Vein endothelial cell (primary cell): ENCODE measurements around the gene ZNF683. TPM values are rescaled to one million over a fixed set of nuclear protein-coding genes. Genes with fewer than 3 reads are reported as not detected.

Experiments used
- total RNA-seq: library from RNA; depleted of rRNA; stranded (reverse); fragments of >200 nt; gene quantifications from 2 replicates; pipeline ENCODE4 v1.2.3, GENCODE V29; 2012

ZNF683 gene
- total RNA-seq: not detected in 2 replicates

DNA sequence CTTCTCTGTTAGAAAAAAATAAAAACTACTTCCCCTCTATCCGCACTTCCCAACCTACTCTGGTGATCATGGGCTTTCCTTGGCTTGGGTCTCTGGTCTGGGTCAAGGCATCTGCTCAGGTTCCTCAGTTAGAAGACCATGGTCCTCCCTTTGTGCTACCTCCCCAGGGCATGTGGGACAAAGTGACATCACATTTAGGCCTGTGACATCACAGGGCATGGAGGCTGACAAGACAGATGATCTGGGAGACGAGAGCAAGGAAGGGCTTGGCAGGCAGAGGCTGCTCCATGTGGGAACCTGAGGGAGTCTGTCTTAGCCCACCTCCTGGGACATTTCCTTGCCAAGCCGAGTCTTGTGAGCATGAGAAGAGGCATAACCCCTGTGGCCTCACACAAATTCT lies at the start of gene ZNF683:
TSS of gene ZNF683 (minus strand) at position 140 of the 400 bp plus-strand sequence. CDS start 4,179 bp downstream, outside the sequence.

DNA sequence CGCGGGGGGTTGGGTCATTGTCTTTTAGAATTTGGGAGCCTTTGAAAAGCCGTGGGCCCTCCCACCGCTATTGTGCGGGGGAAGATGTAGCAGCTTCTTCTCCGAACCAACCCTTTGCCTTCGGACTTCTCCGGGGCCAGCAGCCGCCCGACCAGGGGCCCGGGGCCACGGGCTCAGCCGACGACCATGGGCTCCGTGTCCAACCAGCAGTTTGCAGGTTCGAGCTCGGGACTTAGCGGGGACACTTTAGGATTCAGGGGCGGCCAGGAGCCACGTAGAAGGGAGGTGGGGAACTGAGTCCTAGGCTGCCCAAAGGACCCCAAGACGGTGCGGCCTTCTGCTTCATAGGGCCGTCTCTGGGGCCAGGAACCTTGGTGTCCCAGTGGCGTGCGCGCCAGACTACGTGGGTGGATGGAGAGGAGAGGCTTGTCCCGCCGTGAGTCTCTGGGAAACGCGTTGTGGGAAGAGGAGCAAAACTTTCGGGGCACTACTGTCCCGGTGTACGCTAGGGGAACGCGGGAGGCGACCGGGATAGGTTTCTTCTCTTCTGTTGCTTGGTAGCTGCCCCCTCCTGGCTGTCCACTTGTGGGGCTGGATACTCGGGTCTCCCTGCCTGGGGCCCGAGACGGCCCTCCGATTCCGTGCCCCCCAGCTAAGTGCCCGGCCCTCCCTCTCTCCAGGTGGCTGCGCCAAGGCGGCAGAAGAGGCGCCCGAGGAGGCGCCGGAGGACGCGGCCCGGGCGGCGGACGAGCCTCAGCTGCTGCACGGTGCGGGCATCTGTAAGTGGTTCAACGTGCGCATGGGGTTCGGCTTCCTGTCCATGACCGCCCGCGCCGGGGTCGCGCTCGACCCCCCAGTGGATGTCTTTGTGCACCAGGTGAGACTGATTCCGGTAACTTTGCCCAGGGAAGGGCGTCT lies 38.4 kb upstream of the ZNF683 start, which contains the start of gene LIN28A:
TSS of gene LIN28A (plus strand) at position 112 of the 918 bp plus-strand sequence. CDS start at position 187, 75 bp downstream.

GRCh38 chr1:26353976-26354820 lies 18.4 kb downstream of the ZNF683 start, which contains the start of gene CRYBG2:
TSS of gene CRYBG2 (minus strand) at chr1:26354130. CDS start at chr1:26346657, 7,473 bp downstream.

GRCh38 chr1:26317612-26318337 lies 54.8 kb downstream of the ZNF683 start, which contains the start of gene CD52:
TSS of gene CD52 (plus strand) at chr1:26317958. CDS start at chr1:26318018, 60 bp downstream.

Other genes starting within 250 kb of the ZNF683 start
- gene FAM110D, start 213.7 kb downstream of the ZNF683 start, total RNA-seq: 3.4 and 5.6 TPM in 2 replicates
- gene C1orf232, start 203.8 kb downstream of the ZNF683 start, total RNA-seq: not detected in 2 replicates
- gene ZNF593, start 202.8 kb downstream of the ZNF683 start, total RNA-seq: 25.5 and 26.8 TPM in 2 replicates
- not detected in 2 replicates for gene ZNF593OS, start 200.9 kb downstream of the ZNF683 start, total RNA-seq
- not detected in 2 replicates for gene CNKSR1, start 195.3 kb downstream of the ZNF683 start, total RNA-seq
- not detected in 2 replicates for gene CATSPER4, start 182.1 kb downstream of the ZNF683 start, total RNA-seq
- 8.8 and 12.2 TPM in 2 replicates for gene CEP85, start 138.6 kb downstream of the ZNF683 start, total RNA-seq
- 33.0 and 33.7 TPM in 2 replicates for gene SH3BGRL3, start 92.7 kb downstream of the ZNF683 start, total RNA-seq
- gene UBXN11, start 66.1 kb downstream of the ZNF683 start, total RNA-seq: 2.0 and 3.6 TPM in 2 replicates
- not detected in 2 replicates for gene CD52, start 54.8 kb downstream of the ZNF683 start, total RNA-seq
- not detected in 2 replicates for gene CRYBG2, start 18.6 kb downstream of the ZNF683 start, total RNA-seq
- not detected in 2 replicates for gene LIN28A, start 38.1 kb upstream of the ZNF683 start, total RNA-seq
- gene DHDDS, start 59.6 kb upstream of the ZNF683 start, total RNA-seq: 49.3 and 65.6 TPM in 2 replicates
- gene HMGN2, start 99.7 kb upstream of the ZNF683 start, total RNA-seq: 234 and 245 TPM in 2 replicates
- 12.4 and 13.1 TPM in 2 replicates for gene RPS6KA1, start 157.0 kb upstream of the ZNF683 start, total RNA-seq